ENCODE results near the gene ZDHHC14.

DNA sequence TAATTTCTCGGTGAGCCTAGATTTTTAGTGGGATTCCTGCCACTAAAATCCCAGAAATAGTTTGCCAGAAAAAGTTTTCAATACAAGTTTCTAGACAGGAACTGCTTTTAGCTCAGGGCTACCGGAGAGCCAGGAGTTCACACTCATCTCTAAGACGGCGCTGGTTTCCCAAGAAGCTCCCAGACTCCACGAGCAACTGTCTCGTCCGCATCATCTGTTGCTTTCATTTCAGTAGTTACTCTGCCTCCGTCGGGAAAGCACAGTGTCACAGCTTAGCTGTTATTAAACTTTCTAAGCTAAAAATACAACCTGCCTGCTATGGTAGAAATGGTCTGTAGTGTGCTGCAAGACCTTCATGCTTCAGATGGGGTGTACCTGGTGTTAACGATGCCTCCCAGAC is 244.8 kb downstream of the ZDHHC14 start:
- TF ChIP-seq POLR2A (IDR thresholded peaks at IDR 0.05; ENCODE audit: low read length) (no peak), GATA1 (IDR thresholded peaks at IDR 0.05; ENCODE audit: low read depth, low read length) (no peak)
